GM12892 (cell line): ENCODE data around the gene SYT2.
"Not testable (repeated sequence)": the region's sequence is repeated elsewhere in the genome, so short reads cannot be mapped to it uniquely, and the experiment has no call there.

Experiments
- POLR2A ChIP-seq: IDR thresholded peaks from 2 replicates; pipeline ENCODE4 v1.6.1; 2011; ENCODE audit warnings: low read depth, low read length, control low read depth
- POLR2AphosphoS5 ChIP-seq: IDR thresholded peaks from 2 replicates; pipeline ENCODE4 v1.6.1; 2011; ENCODE audit warnings: low read depth, low read length, control low read depth
- TAF1 ChIP-seq: IDR thresholded peaks from 2 replicates; pipeline ENCODE4 v1.6.1; 2011; ENCODE audit warnings: low read depth, mild to moderate bottlenecking, control low read depth, low read length, borderline replicate concordance

DNA sequence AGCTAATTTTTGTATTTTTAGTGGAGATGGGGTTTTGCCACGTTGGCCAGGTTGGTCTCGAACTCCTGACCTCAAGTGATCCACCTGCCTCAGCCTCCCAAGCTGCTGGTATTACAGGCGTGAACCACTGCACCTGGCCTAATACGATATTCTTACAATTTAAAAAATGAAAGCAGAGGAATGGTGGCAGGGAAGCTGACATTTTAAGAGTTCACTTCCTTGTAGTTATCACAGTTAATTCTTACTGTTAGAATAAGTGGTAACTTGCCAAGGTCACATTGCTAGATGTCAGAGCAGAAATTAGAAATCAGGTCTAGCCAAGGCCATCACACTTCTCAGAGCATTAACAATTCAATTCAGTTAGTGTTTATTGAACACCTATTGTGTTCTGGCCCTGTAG lies 154.2 kb downstream of the SYT2 start:
- TF ChIP-seq POLR2A, TAF1, POLR2AphosphoS5: not testable (repeated sequence)
